ENCODE measurements around the gene LYL1. TPM values are rescaled to one million over a fixed set of nuclear protein-coding genes. Genes with fewer than 3 reads are reported as not detected.

LYL1 gene
- total RNA-seq, 3 donors from 2014 or later (not counting 1 experiment from before 2014, with no cell fraction given), result 2.0 to 7.7 (median 6.7) TPM

- no peaks in the 10 kb centered on the region for H3K9me3 ChIP-seq (ENCODE audit: control insufficient read depth, insufficient read depth, low read length)
- TF ChIP-seq, protein P1, sequence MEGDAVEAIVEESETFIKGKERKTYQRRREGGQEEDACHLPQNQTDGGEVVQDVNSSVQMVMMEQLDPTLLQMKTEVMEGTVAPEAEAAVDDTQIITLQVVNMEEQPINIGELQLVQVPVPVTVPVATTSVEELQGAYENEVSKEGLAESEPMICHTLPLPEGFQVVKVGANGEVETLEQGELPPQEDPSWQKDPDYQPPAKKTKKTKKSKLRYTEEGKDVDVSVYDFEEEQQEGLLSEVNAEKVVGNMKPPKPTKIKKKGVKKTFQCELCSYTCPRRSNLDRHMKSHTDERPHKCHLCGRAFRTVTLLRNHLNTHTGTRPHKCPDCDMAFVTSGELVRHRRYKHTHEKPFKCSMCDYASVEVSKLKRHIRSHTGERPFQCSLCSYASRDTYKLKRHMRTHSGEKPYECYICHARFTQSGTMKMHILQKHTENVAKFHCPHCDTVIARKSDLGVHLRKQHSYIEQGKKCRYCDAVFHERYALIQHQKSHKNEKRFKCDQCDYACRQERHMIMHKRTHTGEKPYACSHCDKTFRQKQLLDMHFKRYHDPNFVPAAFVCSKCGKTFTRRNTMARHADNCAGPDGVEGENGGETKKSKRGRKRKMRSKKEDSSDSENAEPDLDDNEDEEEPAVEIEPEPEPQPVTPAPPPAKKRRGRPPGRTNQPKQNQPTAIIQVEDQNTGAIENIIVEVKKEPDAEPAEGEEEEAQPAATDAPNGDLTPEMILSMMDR (IDR thresholded peaks at IDR 0.05), result no peak
- no peaks in the 10 kb centered on the region for H3K27me3 ChIP-seq (ENCODE audit: control insufficient read depth, insufficient read depth, low read length)
- Mint-ChIP-seq H3K36me3 (no peaks in the 10 kb centered on the region), H3K27me3 (ENCODE audit: low read depth in 2 of 2) (no peaks in the 10 kb centered on the region), H3K27ac (peak overlapping the region in 1 of 2 donors; percentile 70), H3K4me1 (peaks cover 53 to 75% of the 10 kb centered on the region in 2 donors), H3K4me3 (peak overlapping the region; percentile 63), H3K9me3 (no peaks in the 10 kb centered on the region)
- peaks cover 71% of the 10 kb centered on the region for H3K4me1 ChIP-seq (ENCODE audit: control insufficient read depth, insufficient read depth, low read length)
- H3K36me3 ChIP-seq (ENCODE audit: control insufficient read depth, insufficient read depth, low read length), result peaks cover 1% of the 10 kb centered on the region
- DNase-seq, result no peak
- H3K4me3 ChIP-seq (ENCODE audit: low read length), result no peak overlapping the region
- no peak overlapping the region for H3K27ac ChIP-seq (ENCODE audit: low read length)
- intact Hi-C loops (cut with micrococcal nuclease), result no loop called here
- ATAC-seq, result no peak
- WGBS (ENCODE audit: insufficient coverage), result 93% methylated on average over 9 of the region's 9 CpGs
Measured at GRCh38 chr19:13120031-13120430, 17.4 kb upstream of the LYL1 start.

- TF ChIP-seq, protein P1 (IDR thresholded peaks at IDR 0.05), result no peak
- no peaks in the 10 kb centered on the region for H3K36me3 Mint-ChIP-seq
- intact Hi-C loops (cut with micrococcal nuclease), result no loop called here
- Histone ChIP-seq H3K4me1 (ENCODE audit: control insufficient read depth, insufficient read depth, low read length) (peaks cover 71% of the 10 kb centered on the region), H3K36me3 (ENCODE audit: control insufficient read depth, insufficient read depth, low read length) (peaks cover 2% of the 10 kb centered on the region), H3K4me3 (ENCODE audit: low read length) (no peak overlapping the region), H3K27me3 (ENCODE audit: control insufficient read depth, insufficient read depth, low read length) (no peaks in the 10 kb centered on the region), H3K27ac (ENCODE audit: low read length) (no peak overlapping the region), H3K9me3 (ENCODE audit: control insufficient read depth, insufficient read depth, low read length) (no peaks in the 10 kb centered on the region)
- ATAC-seq, result no peak
- no peaks in the 10 kb centered on the region for H3K9me3 Mint-ChIP-seq
- H3K4me3 Mint-ChIP-seq, result peak overlapping the region; percentile 83
- peak overlapping the region; percentile 36 to 74 for H3K27ac Mint-ChIP-seq
- 87% methylated on average over 8 of the region's 8 CpGs for WGBS (ENCODE audit: insufficient coverage)
- no peak for DNase-seq
- no peaks in the 10 kb centered on the region for H3K27me3 Mint-ChIP-seq (ENCODE audit: low read depth in 2 of 2)
- peaks cover 53 to 75% of the 10 kb centered on the region in 2 donors for H3K4me1 Mint-ChIP-seq
Measured at GRCh38 chr19:13119627-13120026, 17.0 kb upstream of the LYL1 start.

DNA sequence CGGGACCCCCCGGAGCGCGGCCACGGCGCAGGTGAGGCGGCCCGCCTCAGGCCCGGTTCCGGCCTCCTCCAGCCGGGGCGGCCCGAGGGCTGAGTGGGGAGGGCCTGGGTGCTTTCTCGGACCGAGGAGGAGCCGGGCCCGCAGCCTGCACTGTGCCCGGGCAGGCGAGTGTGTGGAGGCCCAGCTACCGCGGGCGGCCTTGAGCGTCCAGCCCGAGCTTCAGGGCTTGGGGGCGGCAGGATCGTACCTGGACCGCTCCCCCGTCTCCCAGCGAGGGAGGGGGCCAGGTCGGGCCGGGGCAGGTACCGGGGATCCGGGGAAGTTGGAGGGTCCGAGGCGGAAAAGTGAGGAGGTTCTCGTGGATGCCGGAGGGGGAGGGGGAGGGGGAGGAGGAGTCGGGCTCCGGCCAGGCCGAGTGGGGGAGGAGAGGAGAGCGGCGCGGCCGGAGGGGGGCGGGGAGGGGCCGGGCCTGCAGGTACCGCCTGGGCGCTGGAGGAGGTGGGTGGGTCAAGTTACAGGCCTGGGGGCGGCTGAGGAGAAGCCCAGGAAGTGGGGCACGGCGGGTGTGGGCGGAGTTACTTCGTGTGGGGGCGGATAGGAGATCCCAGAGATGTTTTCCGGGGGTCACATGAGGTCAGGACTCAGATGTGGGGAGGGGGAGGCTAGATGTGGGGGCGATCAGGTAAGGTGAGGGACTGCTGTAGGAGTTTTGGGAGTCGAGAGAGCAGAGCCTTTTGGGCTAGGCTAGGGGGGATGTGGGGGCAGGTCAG is 16.0 kb upstream of the LYL1 start:
- H3K36me3 Mint-ChIP-seq, result no peaks in the 10 kb centered on the region
- DNase-seq, result peak in 1 of 2 donors; percentile 44
- TF ChIP-seq, protein P1 (IDR thresholded peaks at IDR 0.05), result no peak
- peak overlapping the region; percentile 3 for H3K27ac ChIP-seq (ENCODE audit: low read length)
- intact Hi-C loops (cut with micrococcal nuclease), result no loop called here
- peak overlapping the region; percentile 83 for H3K4me3 Mint-ChIP-seq
- H3K9me3 ChIP-seq (ENCODE audit: control insufficient read depth, insufficient read depth, low read length), result no peaks in the 10 kb centered on the region
- peak overlapping the region; percentile 74 for H3K4me3 ChIP-seq (ENCODE audit: low read length)
- H3K4me1 Mint-ChIP-seq, result peaks cover 53 to 72% of the 10 kb centered on the region in 2 donors
- no peaks in the 10 kb centered on the region for H3K27me3 Mint-ChIP-seq (ENCODE audit: low read depth in 2 of 2)
- H3K4me1 ChIP-seq (ENCODE audit: control insufficient read depth, insufficient read depth, low read length), result peaks cover 71% of the 10 kb centered on the region
- ATAC-seq, result peak in 1 of 3 donors; percentile 1
- H3K27me3 ChIP-seq (ENCODE audit: control insufficient read depth, insufficient read depth, low read length), result no peaks in the 10 kb centered on the region
- under 1% methylated on average over 57 of the region's 57 CpGs for WGBS (ENCODE audit: insufficient coverage)
- no peaks in the 10 kb centered on the region for H3K9me3 Mint-ChIP-seq
- peak overlapping the region; percentile 36 to 74 for H3K27ac Mint-ChIP-seq
- peaks cover 5% of the 10 kb centered on the region for H3K36me3 ChIP-seq (ENCODE audit: control insufficient read depth, insufficient read depth, low read length)
